GM12878 (cell line): Measurements from ENCODE around the gene CACNA2D4. TPM values are rescaled to one million over a fixed set of nuclear protein-coding genes. Genes with fewer than 3 reads are reported as not detected.

ENCODE experiments used
- ATAC-seq: fragments of 200-7000 bp; cut with Tn5 transposase; 3 replicates; pipeline ENCODE4 v1.9.1; 2020; ENCODE audit warnings: mild to moderate bottlenecking, moderate library complexity
- BruUV-seq: library from RNA; stranded (reverse); fragments of 400-500 nt; replicated peaks from 2 replicates; lab custom pipeline; 2021; lab: Mats Ljungman, UMichigan
- CTCF ChIA-PET: fragments of 300-600 bp; sonication (Branson Sonifier 250); formaldehyde crosslinking; extraction: SDS; loops from one replicate; lab custom pipeline; 2021; ENCODE audit warnings: inconsistent platforms; lab: Yijun Ruan, JAX
- POLR2A ChIA-PET: fragments of 350-600 bp; formaldehyde crosslinking; extraction: SDS; loops from one replicate; lab custom pipeline; 2021; ENCODE audit warnings: inconsistent platforms; lab: Charles Lee
- RAD21 ChIA-PET: fragments of 300-600 bp; sonication (Branson Sonifier 250); formaldehyde crosslinking; loops from one replicate; lab custom pipeline; 2023; ENCODE audit warnings: antibody characterized with exemption; ENCODE audit not compliant: unreplicated experiment; lab: Charles Lee
- SMC1A ChIA-PET: fragments of 300-600 bp; sonication (Branson Sonifier 250); formaldehyde crosslinking; loops from one replicate; lab custom pipeline; 2023; ENCODE audit not compliant: unreplicated experiment, uncharacterized antibody; lab: Charles Lee
- DNase-seq: peaks from one replicate; pipeline ENCODE4 v3.0.0-alpha.2; 2011; ENCODE audit warnings: low read depth, low spot score
- FAIRE-seq: peaks from 3 replicates; lab custom pipeline; 2011; peaks lifted over from hg19 to GRCh38; lab: Jason Lieb, UNC
- H2AFZ ChIP-seq: 2 replicates; pipeline ENCODE4 v1.6.0; 2011; ENCODE audit warnings: low read depth, low read length, control low read depth; ENCODE audit not compliant: control insufficient read depth
- H3K27ac ChIP-seq: 2 replicates; pipeline ENCODE4 v1.5.1; 2011; ENCODE audit warnings: control low read depth; ENCODE audit not compliant: control insufficient read depth, insufficient read depth
- H3K27me3 ChIP-seq, 2 experiments: replicated peaks in 1 of 2; 2 replicates each; pipeline versions ENCODE4 v1.6.0 to v1.6.1; 2011; ENCODE audit warnings: low read length in 1 of 2; ENCODE audit not compliant: control insufficient read depth in 2 of 2, insufficient read depth in 2 of 2
- H3K36me3 ChIP-seq, 2 experiments: 2 replicates each; pipeline ENCODE4 v1.5.1; 2011; ENCODE audit warnings: low read length in 1 of 2; ENCODE audit not compliant: control insufficient read depth in 2 of 2, insufficient read depth in 2 of 2
- H3K4me1 ChIP-seq: 2 replicates; pipeline ENCODE4 v1.6.1; 2011; ENCODE audit warnings: mild to moderate bottlenecking, low read length, moderate library complexity, mixed read lengths; ENCODE audit not compliant: control insufficient read depth, insufficient read depth
- H3K4me2 ChIP-seq: 2 replicates; pipeline ENCODE4 v1.6.0; 2011; ENCODE audit warnings: control low read depth; ENCODE audit not compliant: control insufficient read depth, insufficient read depth
- H3K4me3 ChIP-seq: fragments of 200-600 bp; sonication (generic); 2 replicates; pipeline ENCODE4 v1.5.1; 2016
- H3K79me2 ChIP-seq: 2 replicates; pipeline ENCODE4 v1.6.0; 2011; ENCODE audit warnings: low read length; ENCODE audit not compliant: control insufficient read depth, insufficient read depth
- H3K9ac ChIP-seq: 2 replicates; pipeline ENCODE4 v1.8.0; 2011; ENCODE audit warnings: low read length, control low read depth, mixed read lengths; ENCODE audit not compliant: control insufficient read depth, insufficient read depth
- H3K9me3 ChIP-seq: replicated peaks from 3 replicates; pipeline ENCODE4 v1.5.1; 2011; ENCODE audit warnings: mild to moderate bottlenecking, low read length; ENCODE audit not compliant: control insufficient read depth, insufficient read depth
- H4K20me1 ChIP-seq: 2 replicates; pipeline ENCODE4 v1.6.0; 2011; ENCODE audit not compliant: control insufficient read depth, insufficient read depth
- ASH2L ChIP-seq: fragments of 300-600, 200-600 bp; sonication (generic); IDR thresholded peaks from 2 replicates; pipeline ENCODE4 v1.6.1; 2017; ENCODE audit warnings: low read depth, mild to moderate bottlenecking, borderline replicate concordance
- BRCA1 ChIP-seq: IDR thresholded peaks from 2 replicates; pipeline ENCODE4 v1.6.1; 2011; ENCODE audit warnings: low read depth, low read length, improper control_type of control experiment
- FOXK2 ChIP-seq: fragments of 450-650 bp; IDR thresholded peaks from 2 replicates; pipeline ENCODE4 v1.6.1; 2017; ENCODE audit warnings: mild to moderate bottlenecking, moderate library complexity
- FOXM1 ChIP-seq: IDR thresholded peaks from 2 replicates; pipeline ENCODE4 v1.6.1; 2012; ENCODE audit warnings: low read depth, mild to moderate bottlenecking, inconsistent platforms, low read length, moderate library complexity
- MEF2B ChIP-seq: fragments of 450-650 bp; IDR thresholded peaks from 2 replicates; pipeline ENCODE4 v1.6.1; 2018; ENCODE audit warnings: mild to moderate bottlenecking, moderate library complexity; ENCODE audit not compliant: partially characterized antibody, poor library complexity, severe bottlenecking
- MYC ChIP-seq: IDR thresholded peaks from 2 replicates; pipeline ENCODE4 v1.6.1; 2011; ENCODE audit warnings: mild to moderate bottlenecking, low read length, moderate library complexity, inconsistent platforms; ENCODE audit not compliant: insufficient read depth, insufficient replicate concordance, insufficient read length, severe bottlenecking
- NR2F1 ChIP-seq: fragments of 450-650 bp; conservative IDR thresholded peaks from 2 replicates; pipeline ENCODE4 v1.6.1; 2017; ENCODE audit warnings: mild to moderate bottlenecking
- PML ChIP-seq: IDR thresholded peaks from 2 replicates; pipeline ENCODE4 v1.6.1; 2012; ENCODE audit warnings: low read length, inconsistent platforms
- SIX5 ChIP-seq: IDR thresholded peaks from 2 replicates; pipeline ENCODE4 v1.6.1; 2011; ENCODE audit warnings: mild to moderate bottlenecking, low read depth, low read length, moderate library complexity; ENCODE audit not compliant: severe bottlenecking
- SP1 ChIP-seq: IDR thresholded peaks from one replicate; pipeline ENCODE4 v1.6.1; 2011; ENCODE audit warnings: low read depth, low read length
- TARDBP ChIP-seq: IDR thresholded peaks from 2 replicates; pipeline ENCODE4 v1.6.1; 2016; ENCODE audit warnings: borderline replicate concordance
- ZBED1 ChIP-seq: IDR thresholded peaks from 2 replicates; pipeline ENCODE4 v1.6.1; 2016; ENCODE audit warnings: borderline replicate concordance
- ZNF687 ChIP-seq: fragments of 450-650 bp; IDR thresholded peaks from 2 replicates; pipeline ENCODE4 v1.6.1; 2017; ENCODE audit warnings: mild to moderate bottlenecking, moderate library complexity
- WGBS: methylation state at CpG from one replicate; pipeline ENCODE4 v1.1.6; 2016; ENCODE audit warnings: low lambda C conversion rate; ENCODE audit not compliant: insufficient replicate concordance, insufficient coverage; ENCODE audit errors: missing lambda C conversion rate; 5-methylcytosine and 5-hydroxymethylcytosine counted together
- in situ Hi-C: fragments of 300-500 bp; cut with MboI; formaldehyde crosslinking; loops from 9 replicates; pipeline ENCODE4 v1.14.3; 2018; ENCODE audit warnings: mixed read lengths
- intact Hi-C: fragments of 100-400 bp; cut with micrococcal nuclease; formaldehyde crosslinking; loops from one replicate; pipeline ENCODE4 v1.14.2; 2022; ENCODE audit not compliant: unreplicated experiment
- polyA plus RNA-seq, 11 experiments: library from polyadenylated mRNA; depleted of rRNA in 4 of 11; unstranded in 6 of 11; stranded (reverse) in 5 of 11; fragments of >200 nt; fragmentation: Nextera tagmentation in 4 of 11; fragmentation: Illumina TruSeq in 1 of 11; extraction: Ambion mirVana in 4 of 11; extraction: Trizol in 1 of 11; gene quantifications; 1 replicate in 1 of 11; 2 replicates in 10 of 11; pipeline versions ENCODE4 v1.2.1 to v1.2.3, GENCODE V29; 2011 to 2016; ENCODE audit warnings: inconsistent platforms in 2 of 11, missing spikeins in 2 of 11, low read depth in 1 of 11
- total RNA-seq, 4 experiments: library from RNA; depleted of rRNA in 3 of 4; stranded (reverse); fragments of >200 nt in 3 of 4; fragmentation: Illumina TruSeq in 1 of 4; extraction: Trizol in 1 of 4; gene quantifications; 2 replicates each; pipeline versions ENCODE4 v1.2.1 to v1.2.3, GENCODE V29; 2013 to 2021
- TF ChIP-seq, protein P1 (sequence below): fragments of 450-650 bp; IDR thresholded peaks from 2 replicates; pipeline ENCODE4 v1.6.1; 2016; ENCODE audit warnings: mild to moderate bottlenecking

The CACNA2D4 gene
- total and polyA plus RNA-seq, 10 of the 15 experiments (the other 5 are each of a cell fraction or from before 2014, with no cell fraction given), result 0.03 to 1.0 (median 0.65) TPM

DNA sequence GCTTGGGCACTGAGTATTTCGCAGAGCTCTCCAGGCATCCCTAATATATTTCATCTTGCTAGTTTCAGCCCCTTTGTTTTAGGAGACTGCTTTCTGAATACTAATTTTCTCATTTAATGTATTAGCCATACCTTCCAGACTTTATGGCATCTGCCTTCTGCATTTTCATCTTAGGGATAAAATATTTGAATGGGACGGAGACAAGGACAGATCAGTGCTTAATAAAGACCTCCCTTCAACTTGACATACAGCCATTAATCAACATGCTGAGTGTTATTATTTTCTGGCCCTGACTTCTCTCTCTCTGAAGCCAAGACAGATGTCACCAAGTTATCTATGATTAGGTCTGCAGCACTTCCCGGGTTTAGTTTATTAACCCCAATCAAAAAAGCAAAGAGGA lies 42.4 kb downstream of the CACNA2D4 start:
- Histone ChIP-seq H3K36me3 (no peaks in the 10 kb centered on the region), H4K20me1 (no peaks in the 10 kb centered on the region), H3K4me1 (no peaks in the 10 kb centered on the region), H3K79me2 (no peaks in the 10 kb centered on the region), H3K4me2 (no peak overlapping the region), H3K9ac (no peak overlapping the region), H3K27ac (no peak overlapping the region), H3K9me3 (no peaks in the 10 kb centered on the region), H2AFZ (no peak overlapping the region), H3K4me3 (no peak overlapping the region), H3K27me3 (peaks cover 0 to 4% of the 10 kb centered on the region in 2 experiments; a peak in 2 of 4 replicates)
- intact Hi-C loops, result no loop called here
- no TSS peak for BruUV-seq
- no peak for ATAC-seq
- ChIA-PET SMC1A (no interaction called here), POLR2A (no interaction called here), CTCF (no interaction called here), RAD21 (no interaction called here)
- no peak for TF ChIP-seq PML
- no peak for TF ChIP-seq SIX5
- TF ChIP-seq, protein P1, sequence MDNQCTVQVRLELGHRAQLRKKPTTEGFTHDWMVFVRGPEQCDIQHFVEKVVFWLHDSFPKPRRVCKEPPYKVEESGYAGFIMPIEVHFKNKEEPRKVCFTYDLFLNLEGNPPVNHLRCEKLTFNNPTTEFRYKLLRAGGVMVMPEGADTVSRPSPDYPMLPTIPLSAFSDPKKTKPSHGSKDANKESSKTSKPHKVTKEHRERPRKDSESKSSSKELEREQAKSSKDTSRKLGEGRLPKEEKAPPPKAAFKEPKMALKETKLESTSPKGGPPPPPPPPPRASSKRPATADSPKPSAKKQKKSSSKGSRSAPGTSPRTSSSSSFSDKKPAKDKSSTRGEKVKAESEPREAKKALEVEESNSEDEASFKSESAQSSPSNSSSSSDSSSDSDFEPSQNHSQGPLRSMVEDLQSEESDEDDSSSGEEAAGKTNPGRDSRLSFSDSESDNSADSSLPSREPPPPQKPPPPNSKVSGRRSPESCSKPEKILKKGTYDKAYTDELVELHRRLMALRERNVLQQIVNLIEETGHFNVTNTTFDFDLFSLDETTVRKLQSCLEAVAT, result no peak
- no peak for TF ChIP-seq FOXM1
- TF ChIP-seq BRCA1, result no peak
- no peak for TF ChIP-seq TARDBP
- TF ChIP-seq ZBED1, result no peak
- no peak for TF ChIP-seq FOXK2
- TF ChIP-seq ASH2L, result no peak
- no peak for TF ChIP-seq MYC
- no peak for TF ChIP-seq NR2F1
- no peak for TF ChIP-seq SP1
- no peak for TF ChIP-seq ZNF687
- no peak for TF ChIP-seq MEF2B
- in situ Hi-C loops, result no loop called here
- 30% methylated on average over 3 of the region's 3 CpGs for WGBS
- no peak for DNase-seq
- FAIRE-seq, result no peak
